CD14-positive monocyte (primary cell): Measurements from ENCODE around the gene NSMCE3. TPM values are rescaled to one million over a fixed set of nuclear protein-coding genes. Genes with fewer than 3 reads are reported as not detected.

Experiments used
- DNase-seq, 3 donors: peaks; one replicate each; pipeline ENCODE4 v3.0.0-alpha.2; 2011 to 2022
- H2AFZ ChIP-seq: 2 replicates; pipeline ENCODE4 v1.6.0; 2012; ENCODE audit warnings: mild to moderate bottlenecking, low read depth, low read length, inconsistent platforms; ENCODE audit not compliant: insufficient read depth, poor library complexity, severe bottlenecking
- H3K27ac ChIP-seq, 2 donors: 1 replicate in 1 of 2; 2 replicates in 1 of 2; pipeline ENCODE4 v1.5.1; 2012 to 2013; ENCODE audit warnings: low read length in 2 of 2, control low read depth in 1 of 2, inconsistent platforms in 1 of 2, low read depth in 1 of 2, mild to moderate bottlenecking in 1 of 2
- H3K27me3 ChIP-seq, 2 donors: one replicate each; pipeline versions ENCODE4 v1.6.0 to v1.6.1; 2011 to 2013; ENCODE audit warnings: low read length in 2 of 2; ENCODE audit not compliant: control insufficient read depth in 2 of 2, insufficient read depth in 2 of 2
- H3K36me3 ChIP-seq, 2 donors: replicated peaks in 1 of 2; 1 replicate in 1 of 2; 2 replicates in 1 of 2; pipeline versions ENCODE4 v1.5.1 to v1.6.1; 2012 to 2013; ENCODE audit warnings: low read length in 2 of 2, control low read depth in 1 of 2, inconsistent platforms in 1 of 2, mild to moderate bottlenecking in 1 of 2; ENCODE audit not compliant: insufficient read depth in 2 of 2, control insufficient read depth in 1 of 2
- H3K4me1 ChIP-seq, 2 donors: 1 replicate in 1 of 2; 2 replicates in 1 of 2; pipeline versions ENCODE4 v1.5.1 to v1.6.1; 2012 to 2013; ENCODE audit warnings: low read length in 2 of 2, control low read depth in 1 of 2, inconsistent platforms in 1 of 2, mild to moderate bottlenecking in 1 of 2, moderate library complexity in 1 of 2; ENCODE audit not compliant: insufficient read depth in 2 of 2, control insufficient read depth in 1 of 2
- H3K4me2 ChIP-seq: replicated peaks from 2 replicates; pipeline ENCODE3; 2012; ENCODE audit warnings: low read length, moderate library complexity, mild to moderate bottlenecking; ENCODE audit not compliant: poor library complexity, severe bottlenecking; ENCODE audit errors: extremely low read depth
- H3K4me3 ChIP-seq, 3 experiments: fragments of 200-600 bp in 1 of 3; sonication (generic) in 1 of 3; replicated peaks in 1 of 3; 1 replicate in 2 of 3; 2 replicates in 1 of 3; pipeline ENCODE4 v1.5.1; 2011 to 2013; ENCODE audit warnings: low read length in 3 of 3, mild to moderate bottlenecking in 3 of 3, control low read depth in 2 of 3, low read depth in 2 of 3, inconsistent platforms in 1 of 3, moderate library complexity in 1 of 3
- H3K79me2 ChIP-seq: 2 replicates; pipeline ENCODE4 v1.6.0; 2012; ENCODE audit warnings: mild to moderate bottlenecking, control low read depth, inconsistent platforms, low read length, moderate library complexity; ENCODE audit not compliant: insufficient read depth
- H3K9ac ChIP-seq: 2 replicates; pipeline ENCODE4 v1.6.0; 2017; ENCODE audit warnings: low read length, mild to moderate bottlenecking; ENCODE audit not compliant: insufficient read depth, poor library complexity, severe bottlenecking
- H3K9me3 ChIP-seq, 2 donors: replicated peaks in 1 of 2; 1 replicate in 1 of 2; 2 replicates in 1 of 2; pipeline versions ENCODE4 v1.5.1 to v1.6.1; 2012 to 2013; ENCODE audit warnings: low read length in 2 of 2, control low read depth in 1 of 2; ENCODE audit not compliant: control insufficient read depth in 1 of 2, insufficient read depth in 1 of 2
- H4K20me1 ChIP-seq: 2 replicates; pipeline ENCODE4 v1.6.0; 2012; ENCODE audit warnings: mild to moderate bottlenecking, low read length, control low read depth, moderate library complexity; ENCODE audit not compliant: insufficient read depth
- H3K27ac Mint-ChIP-seq, 7 donors: one replicate each; pipeline ENCODE4 v1.8.0; 2020; ENCODE audit warnings: mild to moderate bottlenecking in 7 of 7, mixed read lengths in 7 of 7, moderate library complexity in 6 of 7, inconsistent platforms in 2 of 7
- H3K27me3 Mint-ChIP-seq, 3 donors: one replicate each; pipeline ENCODE4 v1.8.0; 2021 to 2022; ENCODE audit warnings: low read depth in 3 of 3, mild to moderate bottlenecking in 3 of 3, mixed read lengths in 3 of 3, moderate library complexity in 3 of 3, inconsistent platforms in 1 of 3
- H3K36me3 Mint-ChIP-seq, 2 donors: one replicate each; pipeline ENCODE4 v1.8.0; 2020; ENCODE audit warnings: mixed read lengths in 2 of 2, inconsistent platforms in 1 of 2, mild to moderate bottlenecking in 1 of 2
- H3K4me1 Mint-ChIP-seq: one replicate; pipeline ENCODE4 v1.8.0; 2020; ENCODE audit warnings: mild to moderate bottlenecking, mixed read lengths
- H3K4me3 Mint-ChIP-seq, 2 donors: one replicate each; pipeline ENCODE4 v1.8.0; 2020; ENCODE audit warnings: mild to moderate bottlenecking in 2 of 2, mixed read lengths in 2 of 2, moderate library complexity in 1 of 2
- H3K9me3 Mint-ChIP-seq, 7 donors: one replicate each; pipeline ENCODE4 v1.8.0; 2020 to 2022; ENCODE audit warnings: mixed read lengths in 7 of 7, mild to moderate bottlenecking in 6 of 7, moderate library complexity in 6 of 7, inconsistent platforms in 2 of 7
- WGBS: methylation state at CpG from one replicate; pipeline ENCODE4 v1.1.5; 2013; ENCODE audit warnings: missing lambda C conversion rate; ENCODE audit not compliant: insufficient coverage; 5-methylcytosine and 5-hydroxymethylcytosine counted together
- intact Hi-C, 2 donors: fragments of 100-400 bp; cut with micrococcal nuclease; formaldehyde crosslinking; loops; one replicate each; pipeline versions ENCODE4 v1.15.0 to v1.15.1; 2023
- polyA plus RNA-seq, 3 donors: library from polyadenylated mRNA; depleted of rRNA in 1 of 3; unstranded in 2 of 3; stranded (reverse) in 1 of 3; fragments of 300-500 nt in 2 of 3; fragments of >200 nt in 1 of 3; fragmentation: Illumina TruSeq in 2 of 3; gene quantifications; 1 replicate in 2 of 3; 2 replicates in 1 of 3; pipeline ENCODE4 v1.2.3, GENCODE V29; 2012 to 2021
- TF ChIP-seq, protein P1 (sequence below): fragments of 200-600 bp; IDR thresholded peaks from one replicate; pipeline ENCODE4 v1.8.0; 2022; ENCODE audit warnings: antibody characterized with exemption, mild to moderate bottlenecking

Gene NSMCE3
- polyA plus RNA-seq, 3 donors = 5.9 to 9.0 (median 7.5) TPM

DNA sequence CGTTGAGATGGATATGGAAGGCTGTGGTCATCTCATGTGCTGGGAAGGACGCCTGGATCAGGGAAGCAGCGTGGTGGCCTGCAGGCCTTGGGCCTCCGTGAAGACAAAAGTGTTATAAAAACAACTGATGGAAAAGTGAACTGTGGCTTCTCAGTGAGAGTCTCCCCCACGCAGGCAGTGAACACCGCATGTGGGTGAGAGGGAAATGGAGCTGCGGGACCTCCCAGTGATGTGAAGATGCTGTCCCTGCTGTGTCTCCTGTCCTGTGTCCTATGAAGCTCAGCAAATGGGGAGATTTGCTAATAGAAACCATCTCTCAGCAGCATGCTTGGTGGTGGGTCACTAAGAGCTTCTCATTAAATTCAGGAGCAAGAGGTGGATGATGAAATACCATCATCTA lies 25.1 kb downstream of the NSMCE3 start:
- Mint-ChIP-seq H3K27me3 (peaks cover 0 to 5% (median 2%) of the 10 kb centered on the region in 3 donors), H3K36me3 (no peaks in the 10 kb centered on the region), H3K9me3 (peaks cover 0 to 3% (median 2%) of the 10 kb centered on the region in 7 donors), H3K27ac (no peak overlapping the region), H3K4me1 (no peaks in the 10 kb centered on the region), H3K4me3 (no peak overlapping the region)
- no peaks in the 10 kb centered on the region for H3K9me3 ChIP-seq
- no peak overlapping the region for H3K4me2 ChIP-seq
- TF ChIP-seq, protein P1, sequence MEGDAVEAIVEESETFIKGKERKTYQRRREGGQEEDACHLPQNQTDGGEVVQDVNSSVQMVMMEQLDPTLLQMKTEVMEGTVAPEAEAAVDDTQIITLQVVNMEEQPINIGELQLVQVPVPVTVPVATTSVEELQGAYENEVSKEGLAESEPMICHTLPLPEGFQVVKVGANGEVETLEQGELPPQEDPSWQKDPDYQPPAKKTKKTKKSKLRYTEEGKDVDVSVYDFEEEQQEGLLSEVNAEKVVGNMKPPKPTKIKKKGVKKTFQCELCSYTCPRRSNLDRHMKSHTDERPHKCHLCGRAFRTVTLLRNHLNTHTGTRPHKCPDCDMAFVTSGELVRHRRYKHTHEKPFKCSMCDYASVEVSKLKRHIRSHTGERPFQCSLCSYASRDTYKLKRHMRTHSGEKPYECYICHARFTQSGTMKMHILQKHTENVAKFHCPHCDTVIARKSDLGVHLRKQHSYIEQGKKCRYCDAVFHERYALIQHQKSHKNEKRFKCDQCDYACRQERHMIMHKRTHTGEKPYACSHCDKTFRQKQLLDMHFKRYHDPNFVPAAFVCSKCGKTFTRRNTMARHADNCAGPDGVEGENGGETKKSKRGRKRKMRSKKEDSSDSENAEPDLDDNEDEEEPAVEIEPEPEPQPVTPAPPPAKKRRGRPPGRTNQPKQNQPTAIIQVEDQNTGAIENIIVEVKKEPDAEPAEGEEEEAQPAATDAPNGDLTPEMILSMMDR = no peak
- WGBS = 98% methylated on average over 5 of the region's 7 CpGs
- no peaks in the 10 kb centered on the region for H3K27me3 ChIP-seq
- no peak overlapping the region for H3K4me3 ChIP-seq
- H4K20me1 ChIP-seq = no peaks in the 10 kb centered on the region
- DNase-seq = no peak
- no peak overlapping the region for H2AFZ ChIP-seq
- no peaks in the 10 kb centered on the region for H3K36me3 ChIP-seq
- intact Hi-C loops = no loop called here
- H3K27ac ChIP-seq = no peak overlapping the region
- H3K4me1 ChIP-seq = no peaks in the 10 kb centered on the region
- no peak overlapping the region for H3K9ac ChIP-seq
- no peaks in the 10 kb centered on the region for H3K79me2 ChIP-seq

DNA sequence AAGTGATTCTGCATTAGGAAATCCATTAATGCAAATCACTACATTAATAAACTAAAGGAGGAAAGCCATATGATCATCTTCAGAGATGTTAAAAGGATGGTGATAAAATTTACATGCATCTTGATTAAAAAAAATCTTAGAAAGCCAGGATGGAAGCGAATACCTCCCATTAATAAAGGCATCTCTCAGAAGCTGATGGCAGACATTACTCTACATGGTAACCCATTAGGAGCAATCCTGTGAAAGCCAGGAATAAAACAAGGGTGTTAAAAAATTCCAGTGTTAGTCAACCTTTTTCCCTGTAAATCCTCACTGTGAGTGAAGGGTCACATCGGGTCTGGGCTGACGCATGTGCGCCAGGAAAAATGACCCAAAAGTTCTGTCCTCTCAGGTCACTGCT lies 25.5 kb downstream of the NSMCE3 start:
- Histone ChIP-seq H3K4me2 (no peak overlapping the region), H3K4me1 (no peaks in the 10 kb centered on the region), H3K9me3 (no peaks in the 10 kb centered on the region), H3K9ac (no peak overlapping the region), H3K36me3 (no peaks in the 10 kb centered on the region), H3K27ac (no peak overlapping the region), H3K79me2 (no peaks in the 10 kb centered on the region), H3K4me3 (no peak overlapping the region), H3K27me3 (no peaks in the 10 kb centered on the region), H4K20me1 (no peaks in the 10 kb centered on the region), H2AFZ (no peak overlapping the region)
- H3K27ac Mint-ChIP-seq = no peak overlapping the region
- intact Hi-C loops = no loop called here
- TF ChIP-seq, protein P1 = no peak
- peaks cover 0 to 3% (median 2%) of the 10 kb centered on the region in 7 donors for H3K9me3 Mint-ChIP-seq
- peaks cover 0 to 5% (median 2%) of the 10 kb centered on the region in 3 donors for H3K27me3 Mint-ChIP-seq
- H3K4me3 Mint-ChIP-seq = no peak overlapping the region
- no peaks in the 10 kb centered on the region for H3K4me1 Mint-ChIP-seq
- no peaks in the 10 kb centered on the region for H3K36me3 Mint-ChIP-seq
- WGBS = 84% methylated on average over 3 of the region's 4 CpGs
- DNase-seq = no peak
